H9 (cell line): ENCODE data around the gene CTSE. TPM values are rescaled to one million over a fixed set of nuclear protein-coding genes. Genes with fewer than 3 reads are reported as not detected.

Experiments used
- DNase-seq: peaks from one replicate; pipeline ENCODE4 v3.0.0-alpha.2; 2017
- H2AFZ ChIP-seq: one replicate; pipeline ENCODE4 v1.6.1; 2013; ENCODE audit warnings: mild to moderate bottlenecking, low read length, control low read depth, moderate library complexity
- H2AK5ac ChIP-seq: 2 replicates; pipeline ENCODE4 v1.6.1; 2013; ENCODE audit warnings: low read length, control low read depth, mixed read lengths; ENCODE audit not compliant: insufficient read length
- H2BK120ac ChIP-seq: one replicate; pipeline ENCODE4 v1.6.1; 2013; ENCODE audit warnings: low read depth, mild to moderate bottlenecking, low read length, control low read depth, inconsistent platforms; ENCODE audit not compliant: poor library complexity, severe bottlenecking
- H2BK12ac ChIP-seq: 2 replicates; pipeline ENCODE4 v1.6.1; 2013; ENCODE audit warnings: low read length, control low read depth, mixed read lengths, low read depth; ENCODE audit not compliant: insufficient read length
- H2BK15ac ChIP-seq: 2 replicates; pipeline ENCODE4 v1.6.1; 2013; ENCODE audit warnings: low read depth, low read length, control low read depth
- H2BK20ac ChIP-seq: one replicate; pipeline ENCODE4 v1.6.1; 2013; ENCODE audit warnings: low read depth, mild to moderate bottlenecking, low read length, control low read depth, inconsistent platforms; ENCODE audit not compliant: poor library complexity, severe bottlenecking
- H2BK5ac ChIP-seq: 2 replicates; pipeline ENCODE4 v1.6.1; 2013; ENCODE audit warnings: low read length, control low read depth, mixed read lengths; ENCODE audit not compliant: insufficient read length
- H3K14ac ChIP-seq: 2 replicates; pipeline ENCODE4 v1.6.1; 2013; ENCODE audit warnings: low read length, control low read depth; ENCODE audit not compliant: insufficient read depth
- H3K18ac ChIP-seq: 2 replicates; pipeline ENCODE4 v1.6.1; 2013; ENCODE audit warnings: low read depth, mild to moderate bottlenecking, mixed read lengths, low read length, control low read depth; ENCODE audit not compliant: insufficient read length
- H3K23ac ChIP-seq: 2 replicates; pipeline ENCODE4 v1.6.1; 2013; ENCODE audit warnings: low read length, control low read depth, mixed read lengths, low read depth; ENCODE audit not compliant: insufficient read length
- H3K23me2 ChIP-seq: 2 replicates; pipeline ENCODE4 v1.6.1; 2013; ENCODE audit warnings: low read depth, mild to moderate bottlenecking, mixed read lengths, low read length, control low read depth; ENCODE audit not compliant: insufficient read length, poor library complexity, severe bottlenecking
- H3K27ac ChIP-seq: 2 replicates; pipeline ENCODE4 v1.5.1; 2013; ENCODE audit warnings: low read length, control low read depth, mixed read lengths, low read depth; ENCODE audit not compliant: insufficient read length
- H3K27me3 ChIP-seq: 2 replicates; pipeline ENCODE4 v1.6.1; 2013; ENCODE audit warnings: low read length, control low read depth, inconsistent platforms; ENCODE audit not compliant: insufficient read depth
- H3K4ac ChIP-seq: 2 replicates; pipeline ENCODE4 v1.6.1; 2013; ENCODE audit warnings: low read depth, mild to moderate bottlenecking, control low read depth, inconsistent platforms, low read length, moderate library complexity
- H3K4me1 ChIP-seq: 2 replicates; pipeline ENCODE4 v1.6.1; 2013; ENCODE audit warnings: low read length, control low read depth, inconsistent platforms; ENCODE audit not compliant: insufficient read depth
- H3K4me2 ChIP-seq: 2 replicates; pipeline ENCODE4 v1.6.1; 2013; ENCODE audit warnings: low read length, control low read depth, mixed read lengths; ENCODE audit not compliant: insufficient read length, insufficient read depth
- H3K56ac ChIP-seq: 2 replicates; pipeline ENCODE4 v1.6.1; 2013; ENCODE audit warnings: low read depth, mild to moderate bottlenecking, mixed read lengths, low read length, control low read depth; ENCODE audit not compliant: insufficient read length
- H3K79me1 ChIP-seq: 2 replicates; pipeline ENCODE4 v1.6.1; 2013; ENCODE audit warnings: low read depth, mild to moderate bottlenecking, moderate library complexity, low read length, control low read depth, inconsistent platforms; ENCODE audit not compliant: insufficient read depth, poor library complexity, severe bottlenecking
- H3K79me2 ChIP-seq: 2 replicates; pipeline ENCODE4 v1.6.1; 2013; ENCODE audit warnings: low read length, control low read depth, inconsistent platforms; ENCODE audit not compliant: insufficient read depth
- H3K9ac ChIP-seq: 2 replicates; pipeline ENCODE4 v1.6.1; 2013; ENCODE audit warnings: low read length, control low read depth, mixed read lengths; ENCODE audit not compliant: insufficient read length; ENCODE audit errors: extremely low read depth
- H3K9me3 ChIP-seq: one replicate; pipeline ENCODE4 v1.6.1; 2013; ENCODE audit warnings: low read depth, low read length, inconsistent platforms; ENCODE audit not compliant: control insufficient read depth
- H3T11ph ChIP-seq: one replicate; pipeline ENCODE4 v1.6.1; 2013; ENCODE audit warnings: mild to moderate bottlenecking, low read length, control low read depth, inconsistent platforms
- H4K20me1 ChIP-seq: one replicate; pipeline ENCODE4 v1.6.1; 2013; ENCODE audit not compliant: control insufficient read depth, insufficient read length, insufficient read depth
- H4K5ac ChIP-seq: 2 replicates; pipeline ENCODE4 v1.6.1; 2013; ENCODE audit warnings: low read depth, mild to moderate bottlenecking, mixed read lengths, low read length, control low read depth; ENCODE audit not compliant: insufficient read length
- H4K8ac ChIP-seq: replicated peaks from 2 replicates; pipeline ENCODE4 v1.6.1; 2013; ENCODE audit warnings: low read length, control low read depth, mixed read lengths, low read depth; ENCODE audit not compliant: insufficient read length
- H4K91ac ChIP-seq: 2 replicates; pipeline ENCODE4 v1.6.1; 2013; ENCODE audit warnings: low read depth, mild to moderate bottlenecking, moderate library complexity, mixed read lengths, low read length, control low read depth; ENCODE audit not compliant: insufficient read length
- H3K27ac Mint-ChIP-seq, 3 experiments: 2 replicates in 2 of 3; 3 replicates in 1 of 3; pipeline ENCODE4 v1.8.0; 2020 to 2021; ENCODE audit warnings: mixed read lengths in 3 of 3, mild to moderate bottlenecking in 1 of 3, moderate library complexity in 1 of 3
- H3K27me3 Mint-ChIP-seq: 2 replicates; pipeline ENCODE4 v1.8.0; 2021; ENCODE audit warnings: low read depth, mild to moderate bottlenecking, moderate library complexity, mixed read lengths
- H3K36me3 Mint-ChIP-seq, 3 experiments: 2 replicates in 2 of 3; 3 replicates in 1 of 3; pipeline ENCODE4 v1.8.0; 2020 to 2021; ENCODE audit warnings: low read depth in 3 of 3, mixed read lengths in 3 of 3; ENCODE audit not compliant: insufficient read depth in 1 of 3
- H3K4me1 Mint-ChIP-seq, 2 experiments: 2 replicates each; pipeline ENCODE4 v1.8.0; 2020; ENCODE audit warnings: mixed read lengths in 2 of 2
- H3K4me3 Mint-ChIP-seq, 2 experiments: 2 replicates in 1 of 2; 3 replicates in 1 of 2; pipeline ENCODE4 v1.8.0; 2020 to 2021; ENCODE audit warnings: mild to moderate bottlenecking in 2 of 2, mixed read lengths in 2 of 2, moderate library complexity in 1 of 2
- H3K9me3 Mint-ChIP-seq, 2 experiments: 2 replicates in 1 of 2; 3 replicates in 1 of 2; pipeline ENCODE4 v1.8.0; 2020; ENCODE audit warnings: mild to moderate bottlenecking in 2 of 2, mixed read lengths in 2 of 2, moderate library complexity in 1 of 2
- WGBS: extraction: QIAGEN DNeasy Blood & Tissue Kit; methylation state at CpG from one replicate; pipeline ENCODE4 v1.1.7; 2013; ENCODE audit warnings: missing lambda C conversion rate, low lambda C conversion rate, mixed read lengths; ENCODE audit not compliant: insufficient read length; ENCODE audit errors: extremely low coverage; 5-methylcytosine and 5-hydroxymethylcytosine counted together
- total RNA-seq: library from RNA; stranded (reverse); gene quantifications from 2 replicates; pipeline ENCODE4 v1.2.1, GENCODE V29; 2021
- TF ChIP-seq, protein P1 (sequence below): fragments of 200-600 bp; sonication (generic); conservative IDR thresholded peaks from 3 replicates; pipeline ENCODE4 v1.8.0; 2021; ENCODE audit warnings: antibody characterized with exemption, mild to moderate bottlenecking

CTSE gene
- total RNA-seq, 1 experiment from 2014 or later = not detected

DNA sequence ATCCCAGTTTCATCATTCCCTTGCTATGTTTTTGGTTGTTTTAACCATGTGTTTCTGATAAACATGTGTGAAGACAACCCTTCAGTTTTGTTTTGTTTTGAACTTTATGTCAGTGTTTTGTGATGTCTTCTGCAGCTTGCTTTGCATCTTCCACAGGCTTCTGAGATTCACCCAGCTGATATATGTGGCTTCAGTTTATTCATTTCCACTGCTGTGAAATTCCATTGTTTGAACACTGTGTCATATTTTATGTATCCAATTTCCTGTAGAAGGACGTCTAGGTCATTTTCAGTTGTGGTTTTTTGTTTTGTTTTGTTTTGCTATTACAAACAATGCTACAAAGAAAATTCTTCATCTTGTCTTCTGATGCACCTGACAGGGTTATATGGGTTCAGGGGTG lies 53.2 kb downstream of the CTSE start:
- no peak overlapping the region for H4K5ac ChIP-seq
- H3K79me1 ChIP-seq = no peaks in the 10 kb centered on the region
- H3T11ph ChIP-seq = no peak overlapping the region
- no peak overlapping the region for H3K56ac ChIP-seq
- H3K23me2 ChIP-seq = no peaks in the 10 kb centered on the region
- H2BK20ac ChIP-seq = no peak overlapping the region
- H2BK12ac ChIP-seq = no peak overlapping the region
- no peak overlapping the region for H4K91ac ChIP-seq
- H2BK5ac ChIP-seq = no peak overlapping the region
- H3K9me3 ChIP-seq = no peaks in the 10 kb centered on the region
- peaks cover 3 to 6% of the 10 kb centered on the region in 2 experiments for H3K4me1 Mint-ChIP-seq
- H4K8ac ChIP-seq = no peak overlapping the region
- peaks cover 4 to 16% of the 10 kb centered on the region in 2 experiments; a peak in 3 of 5 replicates for H3K9me3 Mint-ChIP-seq
- H3K27ac ChIP-seq = no peak overlapping the region
- H3K27me3 Mint-ChIP-seq = no peaks in the 10 kb centered on the region
- H3K4ac ChIP-seq = no peak overlapping the region
- no peak overlapping the region for H2AFZ ChIP-seq
- no CpG with 5 or more reads among the region's 1 CpG for WGBS
- no peaks in the 10 kb centered on the region for H3K79me2 ChIP-seq
- no peaks in the 10 kb centered on the region for H3K4me1 ChIP-seq
- H3K9ac ChIP-seq = no peak overlapping the region
- H3K23ac ChIP-seq = no peak overlapping the region
- no peaks in the 10 kb centered on the region for H3K27me3 ChIP-seq
- DNase-seq = no peak
- no peak overlapping the region for H3K18ac ChIP-seq
- H3K36me3 Mint-ChIP-seq = peaks cover 0 to 1% (median 0%) of the 10 kb centered on the region in 3 experiments; a peak in 3 of 7 replicates
- no peak overlapping the region for H2BK120ac ChIP-seq
- H4K20me1 ChIP-seq = peaks cover 3% of the 10 kb centered on the region
- H3K14ac ChIP-seq = no peak overlapping the region
- H3K27ac Mint-ChIP-seq = no peak overlapping the region
- no peak overlapping the region for H3K4me3 Mint-ChIP-seq
- no peak overlapping the region for H2BK15ac ChIP-seq
- H2AK5ac ChIP-seq = no peak overlapping the region
- TF ChIP-seq, protein P1, sequence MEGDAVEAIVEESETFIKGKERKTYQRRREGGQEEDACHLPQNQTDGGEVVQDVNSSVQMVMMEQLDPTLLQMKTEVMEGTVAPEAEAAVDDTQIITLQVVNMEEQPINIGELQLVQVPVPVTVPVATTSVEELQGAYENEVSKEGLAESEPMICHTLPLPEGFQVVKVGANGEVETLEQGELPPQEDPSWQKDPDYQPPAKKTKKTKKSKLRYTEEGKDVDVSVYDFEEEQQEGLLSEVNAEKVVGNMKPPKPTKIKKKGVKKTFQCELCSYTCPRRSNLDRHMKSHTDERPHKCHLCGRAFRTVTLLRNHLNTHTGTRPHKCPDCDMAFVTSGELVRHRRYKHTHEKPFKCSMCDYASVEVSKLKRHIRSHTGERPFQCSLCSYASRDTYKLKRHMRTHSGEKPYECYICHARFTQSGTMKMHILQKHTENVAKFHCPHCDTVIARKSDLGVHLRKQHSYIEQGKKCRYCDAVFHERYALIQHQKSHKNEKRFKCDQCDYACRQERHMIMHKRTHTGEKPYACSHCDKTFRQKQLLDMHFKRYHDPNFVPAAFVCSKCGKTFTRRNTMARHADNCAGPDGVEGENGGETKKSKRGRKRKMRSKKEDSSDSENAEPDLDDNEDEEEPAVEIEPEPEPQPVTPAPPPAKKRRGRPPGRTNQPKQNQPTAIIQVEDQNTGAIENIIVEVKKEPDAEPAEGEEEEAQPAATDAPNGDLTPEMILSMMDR = no peak
- H3K4me2 ChIP-seq = no peak overlapping the region
